Mononuclear cell (primary cell): ENCODE results near the gene GALK2. TPM values are rescaled to one million over a fixed set of nuclear protein-coding genes. Genes with fewer than 3 reads are reported as not detected.

Source experiments
- H3K27me3 ChIP-seq: 2 replicates; pipeline ENCODE4 v1.6.0; 2011; ENCODE audit warnings: low read length, control low read depth; ENCODE audit not compliant: insufficient read depth
- H3K4me1 ChIP-seq: 2 replicates; pipeline ENCODE4 v1.5.1; 2011; ENCODE audit warnings: mild to moderate bottlenecking, low read length, control low read depth; ENCODE audit not compliant: insufficient read depth
- H3K4me3 ChIP-seq: 2 replicates; pipeline ENCODE4 v1.5.1; 2011; ENCODE audit warnings: mild to moderate bottlenecking, low read length, moderate library complexity
- H3K9me3 ChIP-seq: 2 replicates; pipeline ENCODE4 v1.5.1; 2011; ENCODE audit warnings: low read depth, mild to moderate bottlenecking, control low read depth, low read length
- total RNA-seq: library from RNA; depleted of rRNA; stranded (reverse); fragments of >200 nt; gene quantifications from one replicate; pipeline ENCODE4 v1.2.3, GENCODE V29; 2012

GALK2 gene
- total RNA-seq, 1 donor: 14.5 TPM

DNA sequence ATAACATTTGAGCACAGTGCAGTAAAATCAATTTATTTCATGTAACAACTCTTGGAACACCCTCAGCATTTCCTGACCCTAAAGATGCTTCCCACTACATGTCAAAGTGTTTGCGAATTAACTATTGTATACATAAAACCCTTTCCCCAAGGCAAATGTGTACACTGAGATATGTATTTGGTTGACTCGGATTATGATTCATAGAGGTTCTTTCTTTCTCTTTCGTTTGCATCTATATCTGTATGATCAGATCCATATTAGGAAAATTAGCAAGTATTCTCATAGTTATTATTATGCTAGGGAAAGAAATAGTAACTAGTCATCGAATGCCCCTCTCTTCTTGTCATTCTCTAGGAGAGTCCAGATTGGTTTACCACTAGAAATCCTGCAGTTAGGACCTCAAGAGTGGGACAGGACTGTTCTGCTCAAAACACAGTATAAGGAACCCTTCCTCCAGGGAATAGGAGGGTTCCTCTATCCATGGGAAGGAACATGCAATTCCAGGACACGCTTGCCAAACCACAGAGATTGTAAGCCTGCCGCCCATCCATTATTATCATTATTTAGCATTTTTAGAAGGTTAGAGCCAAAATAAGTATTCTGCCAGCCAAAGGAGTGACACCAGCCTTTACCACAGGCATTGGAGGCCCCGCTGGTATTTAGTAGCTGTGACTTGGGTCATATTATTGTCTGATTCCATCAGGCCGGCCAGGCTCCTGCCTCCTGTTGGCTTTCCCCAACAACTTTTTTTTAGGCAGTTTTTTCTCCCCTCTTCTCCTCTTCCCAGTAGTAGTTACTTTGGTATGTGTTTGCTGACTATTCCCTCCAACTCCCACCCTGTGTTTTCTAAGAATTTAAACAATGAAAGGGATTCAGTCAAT is 100.7 kb downstream of the GALK2 start:
- Histone ChIP-seq H3K9me3 (no peaks in the 10 kb centered on the region), H3K4me3 (no peak overlapping the region), H3K27me3 (no peaks in the 10 kb centered on the region), H3K4me1 (no peaks in the 10 kb centered on the region)

DNA sequence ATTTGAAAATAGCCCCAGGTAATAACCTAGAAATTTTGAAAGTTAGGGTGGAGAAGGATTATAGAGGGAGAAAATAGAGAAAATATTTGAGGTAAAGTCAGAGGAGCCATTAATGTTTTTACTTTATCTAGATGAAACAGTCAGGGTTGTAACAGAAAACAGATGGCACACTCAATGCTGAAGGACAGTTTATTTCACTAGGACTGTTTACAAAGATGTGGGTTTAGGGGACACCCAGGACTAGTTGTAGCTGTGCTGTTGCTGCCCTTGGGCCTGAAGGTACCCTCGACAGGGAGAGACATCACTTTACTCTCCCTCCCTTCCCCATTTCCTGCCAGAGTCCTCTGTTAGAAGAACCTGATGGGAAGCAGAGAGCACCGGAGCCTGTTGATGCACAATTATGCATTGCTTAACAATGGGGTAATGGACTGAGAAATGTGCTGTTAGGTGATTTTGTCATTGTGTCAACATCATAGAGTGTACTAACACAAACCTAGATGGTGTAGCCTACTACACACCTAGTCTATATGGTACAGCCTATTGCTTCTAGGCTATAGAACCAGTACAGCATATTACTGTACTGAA is 103.8 kb downstream of the GALK2 start:
- no peak overlapping the region for H3K4me3 ChIP-seq
- no peaks in the 10 kb centered on the region for H3K4me1 ChIP-seq
- no peaks in the 10 kb centered on the region for H3K27me3 ChIP-seq

DNA sequence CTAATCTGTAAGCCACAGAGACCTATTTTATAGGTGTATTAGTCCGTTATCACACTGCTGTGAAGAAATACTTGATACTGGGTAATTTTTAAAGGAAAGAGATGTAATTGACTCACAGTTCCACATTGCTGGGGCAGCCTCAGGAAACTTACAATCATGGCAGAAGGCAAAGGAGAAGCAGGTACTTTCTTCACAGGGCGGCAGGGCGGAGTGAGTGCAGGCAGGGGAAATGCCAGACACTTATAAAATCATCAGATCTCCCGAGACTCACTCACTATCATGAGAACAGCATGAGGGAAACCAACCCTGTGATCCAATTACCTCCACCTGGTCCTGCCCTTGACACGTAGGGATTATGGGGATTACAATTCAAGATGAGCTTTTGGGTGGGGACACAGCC is 108.7 kb downstream of the GALK2 start:
- Histone ChIP-seq H3K4me3 (no peak overlapping the region), H3K9me3 (no peaks in the 10 kb centered on the region), H3K27me3 (no peaks in the 10 kb centered on the region), H3K4me1 (no peaks in the 10 kb centered on the region)

More for the DNA sequence above, 103.8 kb downstream of the GALK2 start:
- H3K9me3 ChIP-seq: no peaks in the 10 kb centered on the region

DNA sequence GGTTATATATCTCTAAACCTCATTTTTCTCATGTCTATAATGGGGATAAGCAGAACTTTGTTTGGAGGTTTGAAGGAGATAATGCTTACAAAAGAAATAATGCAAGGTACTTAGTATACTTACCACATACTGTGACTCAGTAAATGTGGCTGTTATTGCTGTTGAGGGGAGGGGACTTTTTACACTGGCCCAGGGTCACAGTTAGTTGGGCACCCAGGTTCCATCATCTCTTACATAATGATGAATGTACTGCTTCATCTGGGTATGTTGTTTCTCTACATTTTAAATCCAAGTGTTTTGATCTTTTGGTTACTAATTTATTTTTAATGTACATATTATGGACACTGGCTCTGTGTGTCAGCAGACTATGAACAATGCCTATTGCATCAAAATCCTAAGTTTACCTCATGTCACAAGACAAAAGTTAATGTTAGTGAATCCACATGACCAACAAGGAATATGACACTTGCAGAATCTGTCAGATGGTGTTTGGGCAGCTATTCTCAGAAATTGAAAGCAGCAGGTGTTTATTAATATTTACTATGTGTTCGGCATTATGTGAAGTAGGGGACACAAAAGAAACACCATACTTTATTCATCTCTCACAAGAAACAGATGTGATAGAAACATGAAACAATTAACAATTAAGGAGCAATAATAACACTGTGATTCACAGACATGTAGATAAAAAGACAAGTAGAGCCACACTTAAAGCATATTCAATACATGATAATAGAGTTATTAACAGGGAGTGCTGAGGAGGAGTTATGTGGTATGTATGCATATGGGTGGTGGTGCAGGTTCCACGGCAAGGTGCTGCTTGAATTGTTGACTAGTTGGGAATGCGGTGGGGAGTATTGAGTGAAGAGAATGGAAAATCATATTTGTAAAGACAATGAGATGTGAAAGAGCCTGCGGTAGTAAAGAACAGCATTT is 109.7 kb downstream of the GALK2 start:
- Histone ChIP-seq H3K27me3 (no peaks in the 10 kb centered on the region), H3K9me3 (no peaks in the 10 kb centered on the region), H3K4me1 (no peaks in the 10 kb centered on the region), H3K4me3 (no peak overlapping the region)

DNA sequence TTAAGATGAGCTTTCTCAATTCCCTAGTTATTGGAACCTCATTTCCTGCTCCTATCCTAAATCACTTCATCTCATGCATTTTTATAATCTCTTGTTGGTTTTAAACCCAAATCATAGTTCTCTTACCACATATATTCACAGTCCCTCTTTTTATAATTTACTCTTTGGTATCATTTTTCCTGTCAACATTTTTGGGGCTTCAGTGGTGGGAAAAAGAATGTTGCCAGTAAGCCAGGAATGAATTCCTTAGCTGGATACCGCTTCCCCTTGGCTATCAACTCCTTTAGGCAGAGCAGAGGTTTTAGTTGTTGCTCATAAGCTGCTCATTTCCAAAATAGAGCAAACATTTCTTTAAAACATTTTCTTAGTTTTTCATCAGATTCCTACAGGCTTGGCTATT is 112.3 kb downstream of the GALK2 start:
- no peaks in the 10 kb centered on the region for H3K4me1 ChIP-seq
- H3K4me3 ChIP-seq: no peak overlapping the region
- no peaks in the 10 kb centered on the region for H3K27me3 ChIP-seq
- no peaks in the 10 kb centered on the region for H3K9me3 ChIP-seq

DNA sequence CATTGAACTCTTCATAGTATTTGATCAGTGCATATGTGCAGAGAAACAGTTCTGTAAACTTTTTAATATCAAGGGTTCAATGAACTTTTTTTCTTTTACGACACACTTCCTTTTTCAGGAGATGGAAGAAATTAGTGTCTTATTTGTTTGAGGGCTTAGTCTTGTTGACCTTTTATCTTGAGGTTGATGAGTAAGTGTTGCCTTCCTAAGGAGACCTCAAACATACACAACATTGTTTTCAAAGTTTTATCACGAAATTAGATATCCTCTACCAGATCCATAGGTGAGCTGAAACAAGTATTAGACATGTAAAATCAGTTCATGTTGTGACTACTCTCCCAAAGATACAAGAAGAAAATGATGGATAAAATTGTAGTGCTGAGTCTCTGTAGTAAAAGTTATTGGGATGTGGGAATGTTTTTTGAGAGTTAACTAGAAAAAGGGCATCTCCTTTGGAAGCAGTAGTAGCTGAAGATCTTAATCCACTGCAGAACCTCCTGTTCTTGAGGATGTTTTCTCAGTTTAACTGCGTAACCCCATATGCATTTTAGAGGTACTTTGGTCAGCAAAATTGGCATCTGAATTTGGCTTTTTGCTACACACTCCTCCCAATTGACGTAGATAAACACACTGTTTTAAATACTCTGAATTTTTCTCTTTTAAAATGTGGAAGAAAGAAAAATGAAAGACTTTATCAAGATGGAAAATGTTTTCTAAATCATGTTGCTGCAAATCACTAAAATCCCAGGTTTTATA is 116.8 kb downstream of the GALK2 start:
- Histone ChIP-seq H3K9me3 (no peaks in the 10 kb centered on the region), H3K4me1 (no peaks in the 10 kb centered on the region), H3K27me3 (no peaks in the 10 kb centered on the region), H3K4me3 (no peak overlapping the region)

DNA sequence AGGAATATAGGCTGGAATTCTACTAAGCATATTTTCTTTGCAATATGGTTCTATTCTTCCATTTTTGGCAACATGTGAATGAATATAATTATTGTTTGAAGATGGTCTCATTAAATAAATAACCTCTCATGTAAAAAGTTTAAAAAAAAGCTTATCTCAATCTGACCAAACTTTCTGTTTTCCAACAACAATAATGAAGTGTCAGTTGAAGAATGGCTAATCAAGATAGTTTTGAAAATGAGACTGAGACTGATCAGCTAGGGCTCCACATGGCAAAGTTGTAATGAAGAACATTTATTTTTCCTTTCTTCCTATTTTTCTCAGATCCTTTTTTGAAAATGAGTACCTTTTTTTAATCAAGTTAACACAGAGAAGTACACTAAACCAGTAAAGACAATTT is 117.4 kb downstream of the GALK2 start:
- no peaks in the 10 kb centered on the region for H3K9me3 ChIP-seq
- no peaks in the 10 kb centered on the region for H3K4me1 ChIP-seq
- no peaks in the 10 kb centered on the region for H3K27me3 ChIP-seq
- H3K4me3 ChIP-seq: no peak overlapping the region

DNA sequence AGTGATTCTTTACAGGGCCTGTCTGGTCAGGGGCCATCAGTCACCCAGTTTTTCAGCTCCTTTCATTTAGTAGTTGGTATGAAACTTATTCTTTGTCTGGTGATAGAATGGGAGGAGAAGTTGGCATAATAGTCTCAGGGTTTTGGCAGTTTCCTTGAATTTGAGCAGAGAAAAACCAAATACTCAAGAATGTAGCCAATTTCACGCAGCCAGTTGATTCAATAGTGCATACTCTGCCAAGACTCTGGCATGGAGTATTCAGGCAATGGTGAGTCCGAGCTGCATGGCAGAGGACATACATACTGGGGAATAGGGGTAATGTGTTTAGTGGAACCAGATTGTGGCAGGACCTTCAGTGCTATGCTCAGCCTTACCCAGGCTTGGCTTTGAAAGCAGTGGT is 118.3 kb downstream of the GALK2 start:
- H3K4me1 ChIP-seq: no peaks in the 10 kb centered on the region
- H3K27me3 ChIP-seq: no peaks in the 10 kb centered on the region
- H3K4me3 ChIP-seq: no peak overlapping the region
- H3K9me3 ChIP-seq: no peaks in the 10 kb centered on the region

DNA sequence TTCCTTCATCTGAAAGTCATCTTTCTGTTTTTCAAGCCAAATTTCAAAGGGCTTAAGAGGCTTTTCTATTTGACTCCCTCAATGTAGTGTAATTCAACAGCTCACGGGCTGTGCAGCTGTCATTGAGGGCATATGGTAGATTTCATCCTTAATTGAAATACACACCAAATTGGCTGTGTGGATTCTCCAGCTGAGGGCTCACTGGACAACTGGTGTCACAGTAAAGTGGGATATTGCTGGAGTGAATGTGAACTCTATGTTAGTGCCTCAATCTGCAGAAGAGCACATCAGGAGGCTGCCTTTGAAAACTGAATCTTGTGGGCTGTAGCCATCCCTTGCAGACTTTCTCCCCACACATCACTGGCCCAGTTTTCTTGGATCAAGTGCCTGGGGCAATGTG is 120.1 kb downstream of the GALK2 start:
- no peaks in the 10 kb centered on the region for H3K4me1 ChIP-seq
- no peaks in the 10 kb centered on the region for H3K9me3 ChIP-seq
- H3K27me3 ChIP-seq: no peaks in the 10 kb centered on the region
- no peak overlapping the region for H3K4me3 ChIP-seq

DNA sequence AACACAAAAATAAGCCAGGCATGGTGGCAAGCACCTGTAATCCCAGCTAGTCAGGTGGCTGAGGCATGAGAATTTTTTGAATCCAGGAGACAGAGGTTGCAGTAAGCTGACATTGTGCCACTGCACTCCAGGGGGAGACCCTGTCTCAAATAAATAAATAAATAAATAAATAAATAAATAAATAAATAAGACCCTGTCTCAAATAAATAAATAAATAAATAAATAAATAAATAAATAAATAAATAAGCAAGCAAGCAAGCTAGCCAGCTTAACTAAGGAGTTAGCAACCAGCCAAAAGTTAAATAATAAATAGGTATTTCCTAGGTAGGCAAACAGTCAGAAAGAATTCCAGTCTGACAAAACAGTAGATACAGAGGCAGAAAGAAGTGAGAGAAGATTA is 123.9 kb downstream of the GALK2 start:
- Histone ChIP-seq H3K9me3 (no peaks in the 10 kb centered on the region), H3K4me3 (no peak overlapping the region), H3K27me3 (no peaks in the 10 kb centered on the region), H3K4me1 (no peaks in the 10 kb centered on the region)

DNA sequence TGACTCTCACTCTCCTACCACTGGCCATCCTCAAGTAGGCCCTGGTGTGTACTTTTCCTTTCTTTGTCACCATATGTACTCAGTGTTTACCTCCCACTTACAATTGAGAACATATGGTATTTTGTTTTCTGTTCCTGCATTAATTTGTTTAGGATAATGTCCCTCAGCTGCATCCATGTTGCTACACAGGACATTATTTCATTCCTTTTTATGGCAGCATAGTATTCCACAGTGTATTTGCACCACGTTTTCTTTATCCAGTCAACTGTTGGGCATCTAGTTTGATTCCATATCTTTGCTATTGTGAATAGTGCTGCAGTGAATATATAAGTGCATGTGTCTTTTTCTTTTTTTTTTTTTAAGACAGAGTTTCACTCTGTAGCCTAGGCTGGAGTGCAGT is 126.2 kb downstream of the GALK2 start:
- no peaks in the 10 kb centered on the region for H3K4me1 ChIP-seq
- no peaks in the 10 kb centered on the region for H3K27me3 ChIP-seq
- H3K4me3 ChIP-seq: no peak overlapping the region
- no peaks in the 10 kb centered on the region for H3K9me3 ChIP-seq

DNA sequence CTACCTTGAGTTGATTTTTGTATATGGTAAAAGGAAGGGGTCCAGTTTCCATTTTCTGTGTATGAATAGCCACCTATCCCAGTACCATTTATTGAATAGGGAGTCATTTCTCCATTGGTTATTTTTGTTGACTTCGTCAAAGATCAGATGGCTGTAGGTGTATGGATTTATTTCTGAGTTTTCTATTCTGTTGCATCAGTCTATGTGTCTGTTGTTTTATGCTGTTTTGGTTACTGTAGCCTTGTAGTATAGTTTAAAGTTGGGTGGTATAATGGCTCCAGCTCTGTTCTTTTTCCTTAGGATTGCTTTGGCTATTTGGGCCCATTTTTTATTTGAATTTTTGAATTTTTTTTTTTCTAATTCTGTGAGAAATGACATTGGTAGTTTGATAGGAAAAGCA is 127.5 kb downstream of the GALK2 start:
- no peaks in the 10 kb centered on the region for H3K4me1 ChIP-seq
- H3K27me3 ChIP-seq: no peaks in the 10 kb centered on the region
- no peak overlapping the region for H3K4me3 ChIP-seq
- H3K9me3 ChIP-seq: no peaks in the 10 kb centered on the region

DNA sequence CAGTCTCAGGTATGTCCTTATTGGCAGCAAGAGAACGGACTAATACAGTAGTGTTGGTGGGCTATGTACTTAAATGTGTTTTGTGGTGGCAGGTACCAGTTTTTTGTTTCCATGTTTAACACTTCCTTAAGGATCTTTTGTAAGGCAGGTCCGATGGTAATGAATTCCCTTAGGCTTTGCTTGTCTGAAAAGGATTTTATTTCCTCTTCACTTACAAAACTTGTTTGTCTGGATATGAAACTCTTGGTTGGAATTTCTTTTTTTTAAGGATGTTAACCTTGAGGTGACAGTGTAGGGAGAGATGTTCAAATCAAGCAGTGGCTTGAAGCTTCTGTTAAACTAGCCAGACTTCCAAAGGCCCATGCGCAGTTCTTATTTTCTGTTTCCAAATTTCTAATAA is 130.8 kb downstream of the GALK2 start:
- Histone ChIP-seq H3K4me3 (no peak overlapping the region), H3K27me3 (no peaks in the 10 kb centered on the region), H3K9me3 (no peaks in the 10 kb centered on the region), H3K4me1 (no peaks in the 10 kb centered on the region)

DNA sequence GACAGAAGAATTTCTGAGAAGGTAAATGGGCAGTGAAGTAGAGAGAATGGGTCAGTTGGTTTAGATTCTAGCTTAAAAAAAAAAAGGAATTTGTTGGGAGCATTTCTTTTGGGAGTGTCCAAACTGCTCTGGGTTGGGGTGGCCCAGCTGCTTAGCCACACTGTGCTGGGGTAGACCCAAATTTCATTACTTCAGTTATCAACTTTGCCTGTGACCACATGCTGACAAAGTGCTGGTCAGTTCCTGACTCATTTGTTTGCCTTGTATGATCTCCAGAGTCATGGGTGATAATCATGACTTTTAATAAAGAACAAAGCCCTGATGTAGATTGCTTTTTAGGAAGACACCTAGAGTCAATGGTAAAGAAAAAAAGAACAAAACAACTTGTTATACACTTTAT is 131.5 kb downstream of the GALK2 start:
- no peak overlapping the region for H3K4me3 ChIP-seq

More for the DNA sequence above, 131.5 kb downstream of the GALK2 start:
- Histone ChIP-seq H3K27me3 (no peaks in the 10 kb centered on the region), H3K9me3 (no peaks in the 10 kb centered on the region), H3K4me1 (no peaks in the 10 kb centered on the region)
